ENCODE data around the gene RGS10. TPM values are rescaled to one million over a fixed set of nuclear protein-coding genes. Genes with fewer than 3 reads are reported as not detected.

Gene RGS10
- total RNA-seq, 2 donors from 2014 or later = 17.8 to 23.6 TPM

GRCh38 chr10:119491966-119492757 is 50.4 kb downstream of the RGS10 start:
- Histone ChIP-seq H3K27ac (peak overlapping the region; percentile 36), H3K27me3 (no peaks in the 10 kb centered on the region), H3K4me1 (peaks cover 4% of the 10 kb centered on the region), H3K9ac (ENCODE audit: low read depth in 2 of 2, low read length in 2 of 2) (no peak overlapping the region), H3K4me3 (no peak overlapping the region), H3K36me3 (no peaks in the 10 kb centered on the region), H3K9me3 (no peaks in the 10 kb centered on the region)
- DNase-seq = no peak
- intact Hi-C loops (cut with DNase I) = no loop called here
- TF ChIP-seq CTCF (IDR thresholded peaks at IDR 0.05) = no peak

GRCh38 chr10:119489991-119490326 is 52.6 kb downstream of the RGS10 start:
- Histone ChIP-seq H3K36me3 (no peaks in the 10 kb centered on the region), H3K27me3 (no peaks in the 10 kb centered on the region), H3K9me3 (no peaks in the 10 kb centered on the region), H3K4me1 (peaks cover 4% of the 10 kb centered on the region), H3K27ac (no peak overlapping the region), H3K9ac (ENCODE audit: low read depth in 2 of 2, low read length in 2 of 2) (peak overlapping the region in 1 of 2 donors; percentile 8), H3K4me3 (peak overlapping the region; percentile 16)
- no peak for DNase-seq
- intact Hi-C loops (cut with DNase I) = no loop called here
- no peak for TF ChIP-seq CTCF (IDR thresholded peaks at IDR 0.05)

GRCh38 chr10:119488675-119489074 is 53.8 kb downstream of the RGS10 start:
- Histone ChIP-seq H3K9me3 (no peaks in the 10 kb centered on the region), H3K27ac (peak overlapping the region; percentile 6), H3K27me3 (no peaks in the 10 kb centered on the region), H3K4me3 (no peak overlapping the region), H3K9ac (ENCODE audit: low read depth in 2 of 2, low read length in 2 of 2) (no peak overlapping the region), H3K4me1 (peaks cover 4% of the 10 kb centered on the region), H3K36me3 (no peaks in the 10 kb centered on the region)
- intact Hi-C loops (cut with DNase I) = no loop called here
- DNase-seq = no peak
- no peak for TF ChIP-seq CTCF (IDR thresholded peaks at IDR 0.05)

- Histone ChIP-seq H3K4me1 (no peaks in the 10 kb centered on the region), H3K9me3 (no peaks in the 10 kb centered on the region), H3K27ac (no peak overlapping the region), H3K27me3 (no peaks in the 10 kb centered on the region), H3K9ac (ENCODE audit: low read depth in 2 of 2, low read length in 2 of 2) (no peak overlapping the region), H3K36me3 (no peaks in the 10 kb centered on the region), H3K4me3 (no peak overlapping the region)
- TF ChIP-seq CTCF (IDR thresholded peaks at IDR 0.05) = no peak
- intact Hi-C loops (cut with DNase I) = no loop called here
- DNase-seq = no peak
Measured at GRCh38 chr10:119483839-119484238, 58.7 kb downstream of the RGS10 start.

DNA sequence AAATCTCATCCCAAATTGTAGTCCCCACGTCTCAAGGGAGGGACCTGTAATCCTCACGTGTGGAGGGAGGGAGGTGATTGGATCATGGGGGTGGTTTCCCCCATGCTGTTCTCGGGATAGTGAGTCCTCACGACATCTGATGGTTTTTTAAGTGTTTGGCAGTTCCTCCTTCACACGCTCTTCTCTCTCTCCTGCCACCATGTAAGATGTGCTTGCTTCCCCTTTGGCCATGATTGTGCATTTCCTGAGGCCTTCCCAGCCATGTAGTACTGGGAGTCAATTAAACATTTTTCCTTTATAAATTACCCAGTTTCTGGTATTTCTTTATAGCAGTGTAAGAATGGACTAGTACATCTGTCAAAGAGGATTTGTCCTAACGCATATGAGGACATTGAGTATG is 59.5 kb downstream of the RGS10 start:
- no peak for TF ChIP-seq CTCF (IDR thresholded peaks at IDR 0.05)
- Histone ChIP-seq H3K27me3 (no peaks in the 10 kb centered on the region), H3K9ac (ENCODE audit: low read depth in 2 of 2, low read length in 2 of 2) (no peak overlapping the region), H3K9me3 (no peaks in the 10 kb centered on the region), H3K4me3 (no peak overlapping the region), H3K4me1 (no peaks in the 10 kb centered on the region), H3K36me3 (no peaks in the 10 kb centered on the region), H3K27ac (no peak overlapping the region)
- DNase-seq = no peak
- intact Hi-C loops (cut with DNase I) = no loop called here

Data from colonic mucosa (tissue), 4 donors.